GM23338 (cell line): Measurements from ENCODE around the gene EYS. TPM values are rescaled to one million over a fixed set of nuclear protein-coding genes. Genes with fewer than 3 reads are reported as not detected.

Experiments
- ATAC-seq: fragments of 200-7000 bp; cut with Tn5 transposase; 3 replicates; pipeline ENCODE4 v1.9.1; 2020
- DNase-seq: peaks from one replicate; pipeline ENCODE4 v3.0.0-alpha.2; 2015; ENCODE audit warnings: low spot score
- H2AFZ ChIP-seq: fragments of 200-600 bp; sonication (generic); 2 replicates; pipeline ENCODE4 v1.8.0; 2016; ENCODE audit warnings: antibody characterized with exemption, mild to moderate bottlenecking, moderate library complexity
- H3F3A ChIP-seq: fragments of 200-600 bp; sonication (generic); replicated peaks from 2 replicates; pipeline ENCODE4 v1.8.0; 2017; ENCODE audit warnings: antibody characterized with exemption, mixed run types, low read depth
- H3K27ac ChIP-seq: fragments of 200-600 bp; sonication (generic); 2 replicates; pipeline ENCODE4 v1.6.1; 2016; ENCODE audit warnings: low read depth
- H3K27me3 ChIP-seq: fragments of 200-600 bp; sonication (generic); 2 replicates; pipeline ENCODE4 v1.8.0; 2016; ENCODE audit warnings: mild to moderate bottlenecking, mixed run types, moderate library complexity; ENCODE audit not compliant: insufficient read depth
- H3K36me3 ChIP-seq: fragments of 200-600 bp; sonication (generic); 2 replicates; pipeline ENCODE4 v1.8.0; 2016; ENCODE audit warnings: mild to moderate bottlenecking; ENCODE audit not compliant: insufficient read depth
- H3K4me1 ChIP-seq: fragments of 200-600 bp; sonication (generic); 2 replicates; pipeline ENCODE4 v1.8.0; 2016; ENCODE audit warnings: mild to moderate bottlenecking, moderate library complexity; ENCODE audit not compliant: insufficient read depth
- H3K4me2 ChIP-seq: fragments of 200-600 bp; sonication (generic); 2 replicates; pipeline ENCODE4 v1.7.1; 2017; ENCODE audit warnings: mixed run types
- H3K4me3 ChIP-seq: fragments of 200-600 bp; sonication (generic); 2 replicates; pipeline ENCODE4 v1.6.1; 2016; ENCODE audit warnings: mixed run types
- H3K79me2 ChIP-seq: fragments of 200-600 bp; sonication (generic); replicated peaks from 2 replicates; pipeline ENCODE4 v1.8.0; 2017; ENCODE audit warnings: mild to moderate bottlenecking; ENCODE audit not compliant: insufficient read depth
- H3K9me2 ChIP-seq: fragments of 200-600 bp; sonication (generic); 2 replicates; pipeline ENCODE4 v1.8.0; 2017; ENCODE audit not compliant: insufficient read depth
- H4K20me1 ChIP-seq: fragments of 200-600 bp; sonication (generic); replicated peaks from 2 replicates; pipeline ENCODE4 v1.8.0; 2017; ENCODE audit warnings: mild to moderate bottlenecking; ENCODE audit not compliant: insufficient read depth
- H3K27ac Mint-ChIP-seq: 2 replicates; pipeline ENCODE4 v1.8.0; 2020; ENCODE audit warnings: inconsistent platforms, mild to moderate bottlenecking, moderate library complexity, mixed read lengths
- H3K27me3 Mint-ChIP-seq: 3 replicates; pipeline ENCODE4 v1.8.0; 2022; ENCODE audit warnings: low read depth, mild to moderate bottlenecking, moderate library complexity, mixed read lengths, inconsistent platforms; ENCODE audit not compliant: insufficient read depth, poor library complexity
- H3K36me3 Mint-ChIP-seq: 3 replicates; pipeline ENCODE4 v1.8.0; 2021; ENCODE audit warnings: low read depth, mild to moderate bottlenecking, inconsistent platforms, moderate library complexity, mixed read lengths
- H3K4me1 Mint-ChIP-seq: 3 replicates; pipeline ENCODE4 v1.8.0; 2020; ENCODE audit warnings: mild to moderate bottlenecking, inconsistent platforms, mixed read lengths
- H3K4me3 Mint-ChIP-seq: 3 replicates; pipeline ENCODE4 v1.8.0; 2021; ENCODE audit warnings: moderate library complexity, mild to moderate bottlenecking, inconsistent platforms, mixed read lengths
- H3K9me3 Mint-ChIP-seq: 3 replicates; pipeline ENCODE4 v1.8.0; 2020; ENCODE audit warnings: moderate library complexity, mild to moderate bottlenecking, inconsistent platforms, mixed read lengths
- CTCF ChIP-seq, 2 experiments: fragments of 200-600 bp in 1 of 2; sonication (generic) in 1 of 2; conservative IDR thresholded peaks; 2 replicates each; pipeline versions ENCODE4 v1.5.1 to v1.6.1; 2016 to 2017; ENCODE audit warnings: antibody characterized with exemption in 2 of 2, low read depth in 2 of 2, mild to moderate bottlenecking in 2 of 2, moderate library complexity in 1 of 2
- EZH2phosphoT487 ChIP-seq: fragments of 200-600 bp; sonication (generic); IDR thresholded peaks from one replicate; pipeline ENCODE4 v1.8.1; 2018; ENCODE audit warnings: antibody characterized with exemption; ENCODE audit not compliant: unreplicated experiment
- NANOG ChIP-seq: IDR thresholded peaks from 2 replicates; pipeline ENCODE4 v1.6.1; 2016; ENCODE audit warnings: antibody characterized with exemption, borderline replicate concordance
- POLR2AphosphoS5 ChIP-seq: IDR thresholded peaks from 2 replicates; pipeline ENCODE4 v1.6.1; 2016; ENCODE audit warnings: antibody characterized with exemption, low read depth
- ZNF114 ChIP-seq: fragments of 250-450 bp; sonication (Bioruptor Pico); IDR thresholded peaks from 2 replicates; pipeline ENCODE4 v1.5.0; 2020; ENCODE audit warnings: mild to moderate bottlenecking, moderate library complexity
- polyA plus RNA-seq: library from polyadenylated mRNA; unstranded; fragments of >200 nt; fragmentation: Nextera tagmentation; extraction: Ambion mirVana; gene quantifications from 2 replicates; pipeline ENCODE4 v1.2.1, GENCODE V29; 2016
- total RNA-seq: library from RNA; depleted of rRNA; stranded (reverse); fragments of >200 nt; shearing (Covaris generic); gene quantifications from 2 replicates; pipeline ENCODE4 v1.2.3, GENCODE V29; 2014
- TF ChIP-seq, protein P1 (sequence below): IDR thresholded peaks from 2 replicates; pipeline ENCODE4 v1.6.1; 2016; ENCODE audit warnings: antibody characterized with exemption
- TF ChIP-seq, protein P2 (sequence below): fragments of 250-450 bp; sonication (Bioruptor Pico); IDR thresholded peaks from 2 replicates; pipeline ENCODE4 v1.5.0; 2020; ENCODE audit warnings: mild to moderate bottlenecking, moderate library complexity
- TF ChIP-seq, protein P3 (sequence below): IDR thresholded peaks from one replicate; pipeline ENCODE4 v1.6.1; 2018; ENCODE audit warnings: antibody characterized with exemption; ENCODE audit not compliant: unreplicated experiment

The EYS gene
- total and polyA plus RNA-seq, 2 experiments from 2014 or later: 0.38 to 0.52 TPM

DNA sequence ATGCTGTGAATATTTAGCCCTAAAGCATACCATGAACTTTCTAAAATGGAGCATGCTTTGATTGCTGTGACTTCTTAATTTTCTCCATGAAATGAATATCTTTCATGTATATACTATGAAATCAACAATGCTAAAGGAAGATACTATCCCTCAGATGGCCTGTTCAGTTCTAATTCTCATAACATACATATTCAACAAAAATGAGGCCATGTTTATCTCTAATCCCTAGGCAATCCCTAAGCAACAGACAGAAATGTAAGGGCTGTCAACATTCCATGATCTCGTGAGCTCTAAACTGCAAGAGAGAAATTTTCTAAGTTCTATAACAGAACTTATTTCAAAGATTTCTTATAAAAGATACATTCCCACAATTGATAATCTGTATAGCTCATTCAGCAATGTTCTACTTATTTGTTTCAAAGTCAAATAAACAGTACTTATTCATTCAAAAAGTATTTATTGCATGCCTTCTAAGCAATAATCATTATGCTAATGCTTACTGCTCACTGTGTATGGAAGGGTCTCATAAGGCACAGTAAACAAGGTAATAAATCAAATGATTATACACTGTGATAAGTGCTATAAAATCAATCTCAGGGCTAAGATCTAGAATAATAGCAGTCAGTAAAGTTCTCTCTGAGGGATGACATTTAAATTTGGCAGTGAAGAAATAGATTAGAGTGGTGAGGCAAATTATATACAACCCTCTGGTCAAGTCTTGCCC is 1578.6 kb downstream of the EYS start:
- no peak overlapping the region for H3K27ac Mint-ChIP-seq
- H3F3A ChIP-seq: no peaks in the 10 kb centered on the region
- H3K9me2 ChIP-seq: no peaks in the 10 kb centered on the region
- H3K36me3 ChIP-seq: no peaks in the 10 kb centered on the region
- H3K27me3 ChIP-seq: no peaks in the 10 kb centered on the region
- H4K20me1 ChIP-seq: no peaks in the 10 kb centered on the region
- H3K27ac ChIP-seq: no peak overlapping the region
- peaks cover under 1% of the 10 kb centered on the region; the same call in 1 of the 3 replicates for H3K4me1 Mint-ChIP-seq
- no peak overlapping the region for H3K4me3 ChIP-seq
- no peak overlapping the region for H3K4me2 ChIP-seq
- ATAC-seq: no peak
- no peak for DNase-seq
- H3K9me3 Mint-ChIP-seq: peaks cover 3% of the 10 kb centered on the region; the same call in 1 of the 3 replicates
- peaks cover 3% of the 10 kb centered on the region for H3K27me3 Mint-ChIP-seq
- no peaks in the 10 kb centered on the region for H3K79me2 ChIP-seq
- H3K4me3 Mint-ChIP-seq: no peak overlapping the region
- TF ChIP-seq, protein P1, sequence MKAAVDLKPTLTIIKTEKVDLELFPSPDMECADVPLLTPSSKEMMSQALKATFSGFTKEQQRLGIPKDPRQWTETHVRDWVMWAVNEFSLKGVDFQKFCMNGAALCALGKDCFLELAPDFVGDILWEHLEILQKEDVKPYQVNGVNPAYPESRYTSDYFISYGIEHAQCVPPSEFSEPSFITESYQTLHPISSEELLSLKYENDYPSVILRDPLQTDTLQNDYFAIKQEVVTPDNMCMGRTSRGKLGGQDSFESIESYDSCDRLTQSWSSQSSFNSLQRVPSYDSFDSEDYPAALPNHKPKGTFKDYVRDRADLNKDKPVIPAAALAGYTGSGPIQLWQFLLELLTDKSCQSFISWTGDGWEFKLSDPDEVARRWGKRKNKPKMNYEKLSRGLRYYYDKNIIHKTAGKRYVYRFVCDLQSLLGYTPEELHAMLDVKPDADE: no peak
- TF ChIP-seq ZNF114 (CRISPR knock-in tag) (no peak), CTCF (conservative IDR thresholded peaks at IDR 0.05; ENCODE audit: low read depth in 2 of 2) (no peak), NANOG (no peak), EZH2phosphoT487 (no peak), POLR2AphosphoS5 (no peak)
- TF ChIP-seq, protein P2, sequence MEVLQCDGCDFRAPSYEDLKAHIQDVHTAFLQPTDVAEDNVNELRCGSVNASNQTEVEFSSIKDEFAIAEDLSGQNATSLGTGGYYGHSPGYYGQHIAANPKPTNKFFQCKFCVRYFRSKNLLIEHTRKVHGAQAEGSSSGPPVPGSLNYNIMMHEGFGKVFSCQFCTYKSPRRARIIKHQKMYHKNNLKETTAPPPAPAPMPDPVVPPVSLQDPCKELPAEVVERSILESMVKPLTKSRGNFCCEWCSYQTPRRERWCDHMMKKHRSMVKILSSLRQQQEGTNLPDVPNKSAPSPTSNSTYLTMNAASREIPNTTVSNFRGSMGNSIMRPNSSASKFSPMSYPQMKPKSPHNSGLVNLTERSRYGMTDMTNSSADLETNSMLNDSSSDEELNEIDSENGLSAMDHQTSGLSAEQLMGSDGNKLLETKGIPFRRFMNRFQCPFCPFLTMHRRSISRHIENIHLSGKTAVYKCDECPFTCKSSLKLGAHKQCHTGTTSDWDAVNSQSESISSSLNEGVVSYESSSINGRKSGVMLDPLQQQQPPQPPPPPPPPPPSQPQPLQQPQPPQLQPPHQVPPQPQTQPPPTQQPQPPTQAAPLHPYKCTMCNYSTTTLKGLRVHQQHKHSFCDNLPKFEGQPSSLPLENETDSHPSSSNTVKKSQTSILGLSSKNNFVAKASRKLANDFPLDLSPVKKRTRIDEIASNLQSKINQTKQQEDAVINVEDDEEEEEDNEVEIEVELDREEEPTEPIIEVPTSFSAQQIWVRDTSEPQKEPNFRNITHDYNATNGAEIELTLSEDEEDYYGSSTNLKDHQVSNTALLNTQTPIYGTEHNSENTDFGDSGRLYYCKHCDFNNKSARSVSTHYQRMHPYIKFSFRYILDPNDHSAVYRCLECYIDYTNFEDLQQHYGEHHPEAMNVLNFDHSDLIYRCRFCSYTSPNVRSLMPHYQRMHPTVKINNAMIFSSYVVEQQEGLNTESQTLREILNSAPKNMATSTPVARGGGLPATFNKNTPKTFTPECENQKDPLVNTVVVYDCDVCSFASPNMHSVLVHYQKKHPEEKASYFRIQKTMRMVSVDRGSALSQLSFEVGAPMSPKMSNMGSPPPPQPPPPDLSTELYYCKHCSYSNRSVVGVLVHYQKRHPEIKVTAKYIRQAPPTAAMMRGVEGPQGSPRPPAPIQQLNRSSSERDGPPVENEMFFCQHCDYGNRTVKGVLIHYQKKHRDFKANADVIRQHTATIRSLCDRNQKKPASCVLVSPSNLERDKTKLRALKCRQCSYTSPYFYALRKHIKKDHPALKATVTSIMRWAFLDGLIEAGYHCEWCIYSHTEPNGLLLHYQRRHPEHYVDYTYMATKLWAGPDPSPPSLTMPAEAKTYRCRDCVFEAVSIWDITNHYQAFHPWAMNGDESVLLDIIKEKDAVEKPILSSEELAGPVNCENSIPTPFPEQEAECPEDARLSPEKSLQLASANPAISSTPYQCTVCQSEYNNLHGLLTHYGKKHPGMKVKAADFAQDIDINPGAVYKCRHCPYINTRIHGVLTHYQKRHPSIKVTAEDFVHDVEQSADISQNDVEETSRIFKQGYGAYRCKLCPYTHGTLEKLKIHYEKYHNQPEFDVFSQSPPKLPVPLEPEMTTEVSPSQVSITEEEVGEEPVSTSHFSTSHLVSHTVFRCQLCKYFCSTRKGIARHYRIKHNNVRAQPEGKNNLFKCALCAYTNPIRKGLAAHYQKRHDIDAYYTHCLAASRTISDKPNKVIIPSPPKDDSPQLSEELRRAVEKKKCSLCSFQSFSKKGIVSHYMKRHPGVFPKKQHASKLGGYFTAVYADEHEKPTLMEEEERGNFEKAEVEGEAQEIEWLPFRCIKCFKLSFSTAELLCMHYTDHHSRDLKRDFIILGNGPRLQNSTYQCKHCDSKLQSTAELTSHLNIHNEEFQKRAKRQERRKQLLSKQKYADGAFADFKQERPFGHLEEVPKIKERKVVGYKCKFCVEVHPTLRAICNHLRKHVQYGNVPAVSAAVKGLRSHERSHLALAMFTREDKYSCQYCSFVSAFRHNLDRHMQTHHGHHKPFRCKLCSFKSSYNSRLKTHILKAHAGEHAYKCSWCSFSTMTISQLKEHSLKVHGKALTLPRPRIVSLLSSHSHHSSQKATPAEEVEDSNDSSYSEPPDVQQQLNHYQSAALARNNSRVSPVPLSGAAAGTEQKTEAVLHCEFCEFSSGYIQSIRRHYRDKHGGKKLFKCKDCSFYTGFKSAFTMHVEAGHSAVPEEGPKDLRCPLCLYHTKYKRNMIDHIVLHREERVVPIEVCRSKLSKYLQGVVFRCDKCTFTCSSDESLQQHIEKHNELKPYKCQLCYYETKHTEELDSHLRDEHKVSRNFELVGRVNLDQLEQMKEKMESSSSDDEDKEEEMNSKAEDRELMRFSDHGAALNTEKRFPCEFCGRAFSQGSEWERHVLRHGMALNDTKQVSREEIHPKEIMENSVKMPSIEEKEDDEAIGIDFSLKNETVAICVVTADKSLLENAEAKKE (CRISPR knock-in tag): no peak
- TF ChIP-seq, protein P3, sequence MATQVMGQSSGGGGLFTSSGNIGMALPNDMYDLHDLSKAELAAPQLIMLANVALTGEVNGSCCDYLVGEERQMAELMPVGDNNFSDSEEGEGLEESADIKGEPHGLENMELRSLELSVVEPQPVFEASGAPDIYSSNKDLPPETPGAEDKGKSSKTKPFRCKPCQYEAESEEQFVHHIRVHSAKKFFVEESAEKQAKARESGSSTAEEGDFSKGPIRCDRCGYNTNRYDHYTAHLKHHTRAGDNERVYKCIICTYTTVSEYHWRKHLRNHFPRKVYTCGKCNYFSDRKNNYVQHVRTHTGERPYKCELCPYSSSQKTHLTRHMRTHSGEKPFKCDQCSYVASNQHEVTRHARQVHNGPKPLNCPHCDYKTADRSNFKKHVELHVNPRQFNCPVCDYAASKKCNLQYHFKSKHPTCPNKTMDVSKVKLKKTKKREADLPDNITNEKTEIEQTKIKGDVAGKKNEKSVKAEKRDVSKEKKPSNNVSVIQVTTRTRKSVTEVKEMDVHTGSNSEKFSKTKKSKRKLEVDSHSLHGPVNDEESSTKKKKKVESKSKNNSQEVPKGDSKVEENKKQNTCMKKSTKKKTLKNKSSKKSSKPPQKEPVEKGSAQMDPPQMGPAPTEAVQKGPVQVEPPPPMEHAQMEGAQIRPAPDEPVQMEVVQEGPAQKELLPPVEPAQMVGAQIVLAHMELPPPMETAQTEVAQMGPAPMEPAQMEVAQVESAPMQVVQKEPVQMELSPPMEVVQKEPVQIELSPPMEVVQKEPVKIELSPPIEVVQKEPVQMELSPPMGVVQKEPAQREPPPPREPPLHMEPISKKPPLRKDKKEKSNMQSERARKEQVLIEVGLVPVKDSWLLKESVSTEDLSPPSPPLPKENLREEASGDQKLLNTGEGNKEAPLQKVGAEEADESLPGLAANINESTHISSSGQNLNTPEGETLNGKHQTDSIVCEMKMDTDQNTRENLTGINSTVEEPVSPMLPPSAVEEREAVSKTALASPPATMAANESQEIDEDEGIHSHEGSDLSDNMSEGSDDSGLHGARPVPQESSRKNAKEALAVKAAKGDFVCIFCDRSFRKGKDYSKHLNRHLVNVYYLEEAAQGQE: no peak
- no peaks in the 10 kb centered on the region for H3K36me3 Mint-ChIP-seq
- no peak overlapping the region for H2AFZ ChIP-seq
- H3K4me1 ChIP-seq: no peaks in the 10 kb centered on the region
